ENCODE measurements around the gene KIF3B. TPM values are rescaled to one million over a fixed set of nuclear protein-coding genes. Genes with fewer than 3 reads are reported as not detected.

KIF3B gene
- total and polyA plus RNA-seq, 2 donors from 2014 or later = 31.6 to 62.2 TPM

GRCh38 chr20:32343439-32343838 lies 66.0 kb downstream of the KIF3B start:
- TF ChIP-seq CTCF (IDR thresholded peaks at IDR 0.05; ENCODE audit: borderline replicate concordance, extremely low read depth, insufficient read depth) = no peak
- H3K27me3 ChIP-seq (ENCODE audit: control insufficient read depth, insufficient read depth, low read length) = no peaks in the 10 kb centered on the region
- no peak overlapping the region for H3K4me3 ChIP-seq (ENCODE audit: low read length in 3 of 3)
- no peak overlapping the region for H3K27ac ChIP-seq (ENCODE audit: low read depth in 2 of 2, low read length in 2 of 2)
- H3K36me3 ChIP-seq (ENCODE audit: control insufficient read depth in 2 of 3, insufficient read depth in 3 of 3, low read length in 3 of 3) = no peaks in the 10 kb centered on the region
- intact Hi-C loops (cut with DNase I) = no loop called here
- DNase-seq (no peak), FAIRE-seq (no peak)
- H3K4me1 ChIP-seq (ENCODE audit: control insufficient read depth in 2 of 3, insufficient read depth in 2 of 3, low read depth in 1 of 3, low read length in 3 of 3) = peaks cover 0 to 4% (median 0%) of the 10 kb centered on the region in 3 donors
- H3K9me3 ChIP-seq (ENCODE audit: control insufficient read depth in 2 of 3, insufficient read depth in 1 of 3, low read length in 3 of 3) = no peaks in the 10 kb centered on the region
- H3K9ac ChIP-seq (ENCODE audit: low read length in 3 of 3) = no peak overlapping the region

GRCh38 chr20:32344835-32345506 lies 67.5 kb downstream of the KIF3B start:
- FAIRE-seq (no peak), DNase-seq (no peak)
- intact Hi-C loops (cut with DNase I) = no loop called here
- no peak overlapping the region for H3K27ac ChIP-seq (ENCODE audit: low read depth in 2 of 2, low read length in 2 of 2)
- H3K4me1 ChIP-seq (ENCODE audit: control insufficient read depth in 2 of 3, insufficient read depth in 2 of 3, low read depth in 1 of 3, low read length in 3 of 3) = no peaks in the 10 kb centered on the region
- no peak overlapping the region for H3K9ac ChIP-seq (ENCODE audit: low read length in 3 of 3)
- no peaks in the 10 kb centered on the region for H3K36me3 ChIP-seq (ENCODE audit: control insufficient read depth in 2 of 3, insufficient read depth in 3 of 3, low read length in 3 of 3)
- no peak for TF ChIP-seq CTCF (IDR thresholded peaks at IDR 0.05; ENCODE audit: borderline replicate concordance, extremely low read depth, insufficient read depth)
- no peaks in the 10 kb centered on the region for H3K9me3 ChIP-seq (ENCODE audit: control insufficient read depth in 2 of 3, insufficient read depth in 1 of 3, low read length in 3 of 3)
- H3K4me3 ChIP-seq (ENCODE audit: low read length in 3 of 3) = no peak overlapping the region
- no peaks in the 10 kb centered on the region for H3K27me3 ChIP-seq (ENCODE audit: control insufficient read depth, insufficient read depth, low read length)

- Histone ChIP-seq H3K9me3 (ENCODE audit: control insufficient read depth in 2 of 3, insufficient read depth in 1 of 3, low read length in 3 of 3) (no peaks in the 10 kb centered on the region), H3K27me3 (ENCODE audit: control insufficient read depth, insufficient read depth, low read length) (no peaks in the 10 kb centered on the region), H3K4me1 (ENCODE audit: control insufficient read depth in 2 of 3, insufficient read depth in 2 of 3, low read depth in 1 of 3, low read length in 3 of 3) (no peaks in the 10 kb centered on the region), H3K9ac (ENCODE audit: low read length in 3 of 3) (no peak overlapping the region), H3K27ac (ENCODE audit: low read depth in 2 of 2, low read length in 2 of 2) (no peak overlapping the region), H3K4me3 (ENCODE audit: low read length in 3 of 3) (no peak overlapping the region), H3K36me3 (ENCODE audit: control insufficient read depth in 2 of 3, insufficient read depth in 3 of 3, low read length in 3 of 3) (no peaks in the 10 kb centered on the region)
- FAIRE-seq (no peak), DNase-seq (peak in 1 of 5 donors; percentile 36)
- TF ChIP-seq CTCF (IDR thresholded peaks at IDR 0.05; ENCODE audit: borderline replicate concordance, extremely low read depth, insufficient read depth) = no peak
- intact Hi-C loops (cut with DNase I) = no loop called here
Measured at GRCh38 chr20:32348207-32348606, 70.8 kb downstream of the KIF3B start.

- no peaks in the 10 kb centered on the region for H3K27me3 ChIP-seq (ENCODE audit: control insufficient read depth, insufficient read depth, low read length)
- TF ChIP-seq CTCF (IDR thresholded peaks at IDR 0.05; ENCODE audit: borderline replicate concordance, extremely low read depth, insufficient read depth) = no peak
- DNase-seq (no peak), FAIRE-seq (no peak)
- no peak overlapping the region for H3K4me3 ChIP-seq (ENCODE audit: low read length in 3 of 3)
- no peaks in the 10 kb centered on the region for H3K9me3 ChIP-seq (ENCODE audit: control insufficient read depth in 2 of 3, insufficient read depth in 1 of 3, low read length in 3 of 3)
- H3K9ac ChIP-seq (ENCODE audit: low read length in 3 of 3) = no peak overlapping the region
- no peak overlapping the region for H3K27ac ChIP-seq (ENCODE audit: low read depth in 2 of 2, low read length in 2 of 2)
- intact Hi-C loops (cut with DNase I) = no loop called here
- H3K36me3 ChIP-seq (ENCODE audit: control insufficient read depth in 2 of 3, insufficient read depth in 3 of 3, low read length in 3 of 3) = no peaks in the 10 kb centered on the region
- no peaks in the 10 kb centered on the region for H3K4me1 ChIP-seq (ENCODE audit: control insufficient read depth in 2 of 3, insufficient read depth in 2 of 3, low read depth in 1 of 3, low read length in 3 of 3)
Measured at GRCh38 chr20:32350421-32350820, 73.0 kb downstream of the KIF3B start.
